Testis (tissue), 2 donors: Measurements from ENCODE around the gene TSPYL2.

Experiments
- POLR2A ChIP-seq: fragments of 450-650 bp; IDR thresholded peaks from one replicate; pipeline ENCODE4 v1.6.1; 2017; ENCODE audit warnings: antibody characterized with exemption, mild to moderate bottlenecking, moderate library complexity
- TF ChIP-seq, protein P1 (sequence below), 3 experiments: fragments of 450-650 bp in 2 of 3; fragments of 200-600 bp in 1 of 3; sonication (generic) in 1 of 3; IDR thresholded peaks; one replicate each; pipeline ENCODE4 v1.5.1; 2016 to 2019; ENCODE audit warnings: antibody characterized with exemption in 3 of 3, mild to moderate bottlenecking in 2 of 3, moderate library complexity in 1 of 3

DNA sequence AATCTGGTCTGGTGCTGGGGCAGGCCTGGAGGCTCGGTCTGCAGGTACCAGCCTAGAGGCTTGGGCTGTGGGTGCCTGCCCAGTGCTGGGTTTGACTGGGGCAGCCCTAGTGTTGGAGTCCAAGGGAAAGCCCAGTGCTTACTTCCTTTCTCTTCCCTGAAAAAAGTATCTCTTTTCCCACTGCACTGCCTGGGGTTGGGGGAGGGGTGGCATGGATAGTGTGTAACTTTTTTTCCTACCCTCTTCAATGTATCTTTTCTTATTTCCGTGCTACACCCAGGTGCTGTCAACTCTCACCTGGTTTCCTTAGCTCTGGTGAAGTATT is 33.3 kb downstream of the TSPYL2 start:
- TF ChIP-seq POLR2A, result no peak
- TF ChIP-seq, protein P1, sequence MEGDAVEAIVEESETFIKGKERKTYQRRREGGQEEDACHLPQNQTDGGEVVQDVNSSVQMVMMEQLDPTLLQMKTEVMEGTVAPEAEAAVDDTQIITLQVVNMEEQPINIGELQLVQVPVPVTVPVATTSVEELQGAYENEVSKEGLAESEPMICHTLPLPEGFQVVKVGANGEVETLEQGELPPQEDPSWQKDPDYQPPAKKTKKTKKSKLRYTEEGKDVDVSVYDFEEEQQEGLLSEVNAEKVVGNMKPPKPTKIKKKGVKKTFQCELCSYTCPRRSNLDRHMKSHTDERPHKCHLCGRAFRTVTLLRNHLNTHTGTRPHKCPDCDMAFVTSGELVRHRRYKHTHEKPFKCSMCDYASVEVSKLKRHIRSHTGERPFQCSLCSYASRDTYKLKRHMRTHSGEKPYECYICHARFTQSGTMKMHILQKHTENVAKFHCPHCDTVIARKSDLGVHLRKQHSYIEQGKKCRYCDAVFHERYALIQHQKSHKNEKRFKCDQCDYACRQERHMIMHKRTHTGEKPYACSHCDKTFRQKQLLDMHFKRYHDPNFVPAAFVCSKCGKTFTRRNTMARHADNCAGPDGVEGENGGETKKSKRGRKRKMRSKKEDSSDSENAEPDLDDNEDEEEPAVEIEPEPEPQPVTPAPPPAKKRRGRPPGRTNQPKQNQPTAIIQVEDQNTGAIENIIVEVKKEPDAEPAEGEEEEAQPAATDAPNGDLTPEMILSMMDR (IDR thresholded peaks at IDR 0.05), result no peak
